ENCODE data around the gene HLA-DMA. TPM values are rescaled to one million over a fixed set of nuclear protein-coding genes. Genes with fewer than 3 reads are reported as not detected.

The HLA-DMA gene
- total and polyA plus RNA-seq, 4 donors: 6.2 to 15.1 (median 8.9) TPM

DNA sequence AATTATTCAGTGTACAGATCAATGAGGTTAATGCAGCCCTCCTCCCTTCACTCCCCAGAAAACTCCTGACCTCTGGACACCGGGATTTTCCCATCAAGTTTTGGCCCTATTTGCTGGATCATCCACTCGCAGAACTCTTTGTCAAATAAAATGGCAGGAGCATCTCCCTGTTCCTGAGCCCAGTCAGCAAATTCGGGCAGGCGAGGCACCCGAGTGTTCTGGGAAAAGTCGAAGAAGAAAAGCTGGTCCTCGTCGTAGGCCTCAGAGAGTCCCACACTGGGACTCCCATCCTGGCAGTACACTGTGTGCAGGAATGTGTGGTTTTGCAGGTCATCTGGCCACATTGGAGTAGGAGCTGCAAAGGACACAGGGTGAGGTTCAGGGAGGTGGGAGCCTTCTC is 2.4 kb downstream of the HLA-DMA start:
- H3K9ac ChIP-seq (ENCODE audit: low read depth in 1 of 2, low read length in 2 of 2): no peak overlapping the region
- H3K27ac ChIP-seq (ENCODE audit: low read depth in 1 of 2, low read length in 2 of 2): no peak overlapping the region
- WGBS: 83% methylated on average over 8 of the region's 8 CpGs
- no peak for DNase-seq (ENCODE audit: low spot score)
- H3K4me3 ChIP-seq (ENCODE audit: low read depth in 1 of 3, low read length in 3 of 3): no peak overlapping the region
- no peaks in the 10 kb centered on the region for H3K36me3 ChIP-seq (ENCODE audit: control insufficient read depth in 4 of 4, insufficient read depth in 3 of 4, low read depth in 1 of 4, low read length in 3 of 4)
- H3K4me1 ChIP-seq (ENCODE audit: control insufficient read depth in 4 of 4, insufficient read depth in 4 of 4, low read length in 3 of 4): peaks cover 0 to 4% (median 1%) of the 10 kb centered on the region in 4 donors
- H3K9me3 ChIP-seq (ENCODE audit: control insufficient read depth in 4 of 4, low read length in 3 of 4): no peaks in the 10 kb centered on the region
- TF ChIP-seq, protein P1, sequence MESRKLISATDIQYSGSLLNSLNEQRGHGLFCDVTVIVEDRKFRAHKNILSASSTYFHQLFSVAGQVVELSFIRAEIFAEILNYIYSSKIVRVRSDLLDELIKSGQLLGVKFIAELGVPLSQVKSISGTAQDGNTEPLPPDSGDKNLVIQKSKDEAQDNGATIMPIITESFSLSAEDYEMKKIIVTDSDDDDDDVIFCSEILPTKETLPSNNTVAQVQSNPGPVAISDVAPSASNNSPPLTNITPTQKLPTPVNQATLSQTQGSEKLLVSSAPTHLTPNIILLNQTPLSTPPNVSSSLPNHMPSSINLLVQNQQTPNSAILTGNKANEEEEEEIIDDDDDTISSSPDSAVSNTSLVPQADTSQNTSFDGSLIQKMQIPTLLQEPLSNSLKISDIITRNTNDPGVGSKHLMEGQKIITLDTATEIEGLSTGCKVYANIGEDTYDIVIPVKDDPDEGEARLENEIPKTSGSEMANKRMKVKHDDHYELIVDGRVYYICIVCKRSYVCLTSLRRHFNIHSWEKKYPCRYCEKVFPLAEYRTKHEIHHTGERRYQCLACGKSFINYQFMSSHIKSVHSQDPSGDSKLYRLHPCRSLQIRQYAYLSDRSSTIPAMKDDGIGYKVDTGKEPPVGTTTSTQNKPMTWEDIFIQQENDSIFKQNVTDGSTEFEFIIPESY (IDR thresholded peaks at IDR 0.05): no peak
- no peak for TF ChIP-seq SP1 (IDR thresholded peaks at IDR 0.05)
- TF ChIP-seq HNF4G (IDR thresholded peaks at IDR 0.05): no peak
- TF ChIP-seq, protein P2, sequence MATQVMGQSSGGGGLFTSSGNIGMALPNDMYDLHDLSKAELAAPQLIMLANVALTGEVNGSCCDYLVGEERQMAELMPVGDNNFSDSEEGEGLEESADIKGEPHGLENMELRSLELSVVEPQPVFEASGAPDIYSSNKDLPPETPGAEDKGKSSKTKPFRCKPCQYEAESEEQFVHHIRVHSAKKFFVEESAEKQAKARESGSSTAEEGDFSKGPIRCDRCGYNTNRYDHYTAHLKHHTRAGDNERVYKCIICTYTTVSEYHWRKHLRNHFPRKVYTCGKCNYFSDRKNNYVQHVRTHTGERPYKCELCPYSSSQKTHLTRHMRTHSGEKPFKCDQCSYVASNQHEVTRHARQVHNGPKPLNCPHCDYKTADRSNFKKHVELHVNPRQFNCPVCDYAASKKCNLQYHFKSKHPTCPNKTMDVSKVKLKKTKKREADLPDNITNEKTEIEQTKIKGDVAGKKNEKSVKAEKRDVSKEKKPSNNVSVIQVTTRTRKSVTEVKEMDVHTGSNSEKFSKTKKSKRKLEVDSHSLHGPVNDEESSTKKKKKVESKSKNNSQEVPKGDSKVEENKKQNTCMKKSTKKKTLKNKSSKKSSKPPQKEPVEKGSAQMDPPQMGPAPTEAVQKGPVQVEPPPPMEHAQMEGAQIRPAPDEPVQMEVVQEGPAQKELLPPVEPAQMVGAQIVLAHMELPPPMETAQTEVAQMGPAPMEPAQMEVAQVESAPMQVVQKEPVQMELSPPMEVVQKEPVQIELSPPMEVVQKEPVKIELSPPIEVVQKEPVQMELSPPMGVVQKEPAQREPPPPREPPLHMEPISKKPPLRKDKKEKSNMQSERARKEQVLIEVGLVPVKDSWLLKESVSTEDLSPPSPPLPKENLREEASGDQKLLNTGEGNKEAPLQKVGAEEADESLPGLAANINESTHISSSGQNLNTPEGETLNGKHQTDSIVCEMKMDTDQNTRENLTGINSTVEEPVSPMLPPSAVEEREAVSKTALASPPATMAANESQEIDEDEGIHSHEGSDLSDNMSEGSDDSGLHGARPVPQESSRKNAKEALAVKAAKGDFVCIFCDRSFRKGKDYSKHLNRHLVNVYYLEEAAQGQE (IDR thresholded peaks at IDR 0.05): no peak
- no peak for TF ChIP-seq EGR1 (IDR thresholded peaks at IDR 0.05; ENCODE audit: low read depth in 2 of 2)
- TF ChIP-seq RAD21 (IDR thresholded peaks at IDR 0.05): no peak
- TF ChIP-seq HNF4A (conservative IDR thresholded peaks at IDR 0.05): no peak
- TF ChIP-seq JUND (IDR thresholded peaks at IDR 0.05): no peak
- TF ChIP-seq, protein P3, sequence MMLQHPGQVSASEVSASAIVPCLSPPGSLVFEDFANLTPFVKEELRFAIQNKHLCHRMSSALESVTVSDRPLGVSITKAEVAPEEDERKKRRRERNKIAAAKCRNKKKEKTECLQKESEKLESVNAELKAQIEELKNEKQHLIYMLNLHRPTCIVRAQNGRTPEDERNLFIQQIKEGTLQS (IDR thresholded peaks at IDR 0.05): no peak
- TF ChIP-seq TAF1 (conservative IDR thresholded peaks at IDR 0.05): no peak
- no peak for TF ChIP-seq GABPA (IDR thresholded peaks at IDR 0.05 in 1 of 2, conservative IDR thresholded peaks at IDR 0.05 in 1 of 2)
- TF ChIP-seq FOXA2 (IDR thresholded peaks at IDR 0.05): no peak
- no peak for TF ChIP-seq FOXA1 (IDR thresholded peaks at IDR 0.05)
- TF ChIP-seq, protein P4, sequence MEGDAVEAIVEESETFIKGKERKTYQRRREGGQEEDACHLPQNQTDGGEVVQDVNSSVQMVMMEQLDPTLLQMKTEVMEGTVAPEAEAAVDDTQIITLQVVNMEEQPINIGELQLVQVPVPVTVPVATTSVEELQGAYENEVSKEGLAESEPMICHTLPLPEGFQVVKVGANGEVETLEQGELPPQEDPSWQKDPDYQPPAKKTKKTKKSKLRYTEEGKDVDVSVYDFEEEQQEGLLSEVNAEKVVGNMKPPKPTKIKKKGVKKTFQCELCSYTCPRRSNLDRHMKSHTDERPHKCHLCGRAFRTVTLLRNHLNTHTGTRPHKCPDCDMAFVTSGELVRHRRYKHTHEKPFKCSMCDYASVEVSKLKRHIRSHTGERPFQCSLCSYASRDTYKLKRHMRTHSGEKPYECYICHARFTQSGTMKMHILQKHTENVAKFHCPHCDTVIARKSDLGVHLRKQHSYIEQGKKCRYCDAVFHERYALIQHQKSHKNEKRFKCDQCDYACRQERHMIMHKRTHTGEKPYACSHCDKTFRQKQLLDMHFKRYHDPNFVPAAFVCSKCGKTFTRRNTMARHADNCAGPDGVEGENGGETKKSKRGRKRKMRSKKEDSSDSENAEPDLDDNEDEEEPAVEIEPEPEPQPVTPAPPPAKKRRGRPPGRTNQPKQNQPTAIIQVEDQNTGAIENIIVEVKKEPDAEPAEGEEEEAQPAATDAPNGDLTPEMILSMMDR (IDR thresholded peaks at IDR 0.05; ENCODE audit: low read depth, low read length, missing input control): no peak
- H3K27me3 ChIP-seq (ENCODE audit: control insufficient read depth in 4 of 4, insufficient read depth in 4 of 4, low read length in 3 of 4): no peaks in the 10 kb centered on the region

DNA sequence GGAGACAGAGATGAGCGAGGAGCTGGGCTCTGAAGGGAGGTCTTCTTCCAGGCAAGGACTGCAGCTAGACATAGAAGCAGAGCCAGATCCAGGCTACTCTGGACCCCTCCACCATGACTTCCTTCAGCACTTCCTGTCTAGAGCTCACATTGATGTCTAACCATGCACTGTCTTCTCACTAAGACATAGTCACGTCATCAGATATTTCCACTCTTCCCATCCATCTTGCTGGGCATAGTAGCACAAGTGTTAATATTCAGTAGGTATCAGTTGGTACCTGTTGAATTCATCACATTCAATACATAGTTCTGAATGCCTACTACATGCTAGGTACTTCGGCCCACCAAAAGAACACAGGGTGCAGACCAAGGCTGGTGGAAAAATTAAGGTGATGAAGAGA is 2.9 kb downstream of the HLA-DMA start:
- no peak overlapping the region for H3K27ac ChIP-seq (ENCODE audit: low read depth in 1 of 2, low read length in 2 of 2)
- no peak for TF ChIP-seq EGR1 (IDR thresholded peaks at IDR 0.05; ENCODE audit: low read depth in 2 of 2)
- TF ChIP-seq YY1 (IDR thresholded peaks at IDR 0.05): no peak
- TF ChIP-seq, protein P3 (IDR thresholded peaks at IDR 0.05): no peak
- no peak for TF ChIP-seq RAD21 (IDR thresholded peaks at IDR 0.05)
- TF ChIP-seq SP1 (IDR thresholded peaks at IDR 0.05): no peak
- TF ChIP-seq JUND (IDR thresholded peaks at IDR 0.05): no peak
- no peak for TF ChIP-seq FOXA2 (IDR thresholded peaks at IDR 0.05)
- TF ChIP-seq NR2F2 (IDR thresholded peaks at IDR 0.05): no peak
- TF ChIP-seq, protein P2 (IDR thresholded peaks at IDR 0.05): no peak
- TF ChIP-seq HNF4A (conservative IDR thresholded peaks at IDR 0.05): no peak
- TF ChIP-seq, protein P1 (IDR thresholded peaks at IDR 0.05): no peak
- no peak for TF ChIP-seq GABPA (IDR thresholded peaks at IDR 0.05 in 1 of 2, conservative IDR thresholded peaks at IDR 0.05 in 1 of 2)
- no peak for TF ChIP-seq RXRA (IDR thresholded peaks at IDR 0.05)
- TF ChIP-seq HNF4G (IDR thresholded peaks at IDR 0.05): no peak
- no peak overlapping the region for H3K9ac ChIP-seq (ENCODE audit: low read depth in 1 of 2, low read length in 2 of 2)
- H3K36me3 ChIP-seq (ENCODE audit: control insufficient read depth in 4 of 4, insufficient read depth in 3 of 4, low read depth in 1 of 4, low read length in 3 of 4): no peaks in the 10 kb centered on the region
- no peak overlapping the region for H3K4me3 ChIP-seq (ENCODE audit: low read depth in 1 of 3, low read length in 3 of 3)
- H3K4me1 ChIP-seq (ENCODE audit: control insufficient read depth in 4 of 4, insufficient read depth in 4 of 4, low read length in 3 of 4): peaks cover 0 to 4% (median 1%) of the 10 kb centered on the region in 4 donors
- DNase-seq (ENCODE audit: low spot score): no peak
- 95% methylated on average over 3 of the region's 3 CpGs for WGBS
- H3K9me3 ChIP-seq (ENCODE audit: control insufficient read depth in 4 of 4, low read length in 3 of 4): no peaks in the 10 kb centered on the region
- H3K27me3 ChIP-seq (ENCODE audit: control insufficient read depth in 4 of 4, insufficient read depth in 4 of 4, low read length in 3 of 4): no peaks in the 10 kb centered on the region

Measured in liver (tissue), 9 donors.